NCI-H446 treated with DMSO at 0.1 percent for 48 hours (cell line): ENCODE results near the gene EFHC2.
A peak's percentile ranks its signal among the peaks of the same experiment; 100 is the strongest.
"Not testable (repeated sequence)": the region's sequence is repeated elsewhere in the genome, so short reads cannot be mapped to it uniquely, and the experiment has no call there.

Experiments used
- DNase-seq: peaks from one replicate; lab custom pipeline; 2025; lab: John Stamatoyannopoulos, UW

EFHC2 gene

GRCh38 chrX:44291468-44292092 is 51.9 kb downstream of the EFHC2 start:
- no peak for DNase-seq

- no peak for DNase-seq
Measured at GRCh38 chrX:44290718-44291117, 52.8 kb downstream of the EFHC2 start.

GRCh38 chrX:44282753-44283152 is 60.7 kb downstream of the EFHC2 start:
- DNase-seq = no peak

- DNase-seq = no peak
Measured at GRCh38 chrX:44280116-44280515, 63.4 kb downstream of the EFHC2 start.

- no peak for DNase-seq
Measured at GRCh38 chrX:44274096-44274495, 69.4 kb downstream of the EFHC2 start.

- DNase-seq = no peak
Measured at GRCh38 chrX:44267861-44268260, 75.6 kb downstream of the EFHC2 start.

- no peak for DNase-seq
Measured at GRCh38 chrX:44267116-44267515, 76.4 kb downstream of the EFHC2 start.

- DNase-seq = no peak
Measured at GRCh38 chrX:44265559-44265958, 77.9 kb downstream of the EFHC2 start.

- DNase-seq = no peak
Measured at GRCh38 chrX:44264936-44265335, 78.5 kb downstream of the EFHC2 start.

- no peak for DNase-seq
Measured at GRCh38 chrX:44261286-44261685, 82.2 kb downstream of the EFHC2 start.

- DNase-seq = no peak
Measured at GRCh38 chrX:44260609-44261008, 82.9 kb downstream of the EFHC2 start.

GRCh38 chrX:44255742-44256141 is 87.7 kb downstream of the EFHC2 start:
- not testable (repeated sequence) for DNase-seq

- no peak for DNase-seq
Measured at GRCh38 chrX:44253575-44253942, 89.9 kb downstream of the EFHC2 start.

GRCh38 chrX:44252688-44253574 is 90.5 kb downstream of the EFHC2 start:
- not testable (repeated sequence) for DNase-seq

GRCh38 chrX:44247468-44247867 is 96.0 kb downstream of the EFHC2 start:
- no peak for DNase-seq

- DNase-seq = no peak
Measured at GRCh38 chrX:44246826-44247225, 96.6 kb downstream of the EFHC2 start.

GRCh38 chrX:44245733-44246132 is 97.7 kb downstream of the EFHC2 start:
- DNase-seq = no peak

- DNase-seq = peak; percentile 72
Measured at GRCh38 chrX:44244008-44244407, 99.5 kb downstream of the EFHC2 start.

GRCh38 chrX:44241546-44241945 is 101.9 kb downstream of the EFHC2 start:
- DNase-seq = no peak

- DNase-seq = peak; percentile 31
Measured at GRCh38 chrX:44240036-44240435, 103.4 kb downstream of the EFHC2 start.

GRCh38 chrX:44239036-44239435 is 104.4 kb downstream of the EFHC2 start:
- DNase-seq = peak; percentile 88

GRCh38 chrX:44235534-44235933 is 107.9 kb downstream of the EFHC2 start:
- no peak for DNase-seq

- no peak for DNase-seq
Measured at GRCh38 chrX:44234541-44234940, 108.9 kb downstream of the EFHC2 start.

- DNase-seq = no peak
Measured at GRCh38 chrX:44234116-44234515, 109.4 kb downstream of the EFHC2 start.
